Prostate gland (tissue), 2 donors: ENCODE measurements around the gene APCDD1L. TPM values are rescaled to one million over a fixed set of nuclear protein-coding genes. Genes with fewer than 3 reads are reported as not detected.

Experiments used
- DNase-seq: peaks from one replicate; pipeline ENCODE4 v3.0.0-alpha.2; 2019; ENCODE audit warnings: low spot score
- H3K27ac ChIP-seq, 2 donors: fragments of 200-600 bp; sonication (generic); 2 replicates each; pipeline ENCODE4 v1.5.1; 2017 to 2019
- H3K27me3 ChIP-seq: fragments of 200-600 bp; sonication (generic); replicated peaks from 2 replicates; pipeline ENCODE4 v1.5.1; 2019; ENCODE audit not compliant: insufficient read depth
- H3K36me3 ChIP-seq, 2 donors: fragments of 200-600 bp; sonication (generic); 1 replicate in 1 of 2; 2 replicates in 1 of 2; pipeline versions ENCODE4 v1.5.1 to v1.8.1; 2017 to 2019
- H3K4me1 ChIP-seq: fragments of 200-600 bp; sonication (generic); replicated peaks from 2 replicates; pipeline ENCODE4 v1.5.1; 2019
- H3K4me3 ChIP-seq, 2 donors: fragments of 200-600 bp; sonication (generic); 2 replicates each; pipeline ENCODE4 v1.5.1; 2017 to 2019
- H3K9me3 ChIP-seq: fragments of 200-600 bp; sonication (generic); 2 replicates; pipeline ENCODE4 v1.5.1; 2017
- POLR2A ChIP-seq: fragments of 450-650 bp; IDR thresholded peaks from one replicate; pipeline ENCODE4 v1.6.1; 2016; ENCODE audit warnings: antibody characterized with exemption, mild to moderate bottlenecking
- POLR2AphosphoS5 ChIP-seq: sonication (generic); formaldehyde crosslinking; IDR thresholded peaks from one replicate; pipeline ENCODE4 v1.6.1; 2017; ENCODE audit warnings: antibody characterized with exemption
- WGBS: methylation state at CpG from one replicate; pipeline ENCODE4 v1.1.5; 2018; 5-methylcytosine and 5-hydroxymethylcytosine counted together
- intact Hi-C: fragments of 100-400 bp; cut with DNase I; formaldehyde crosslinking; loops from one replicate; pipeline ENCODE4 v1.14.2; 2022
- total RNA-seq, 2 donors: library from RNA; depleted of rRNA; stranded (reverse); fragments of >200 nt; gene quantifications; one replicate each; pipeline ENCODE4 v1.1.0, GENCODE V29; 2016
- TF ChIP-seq, protein P1 (sequence below), 4 experiments: fragments of 200-600 bp in 2 of 4; fragments of 450-650 bp in 2 of 4; sonication (generic) in 2 of 4; IDR thresholded peaks; 1 replicate in 3 of 4; 2 replicates in 1 of 4; pipeline ENCODE4 v1.5.1; 2016 to 2019; ENCODE audit warnings: antibody characterized with exemption in 4 of 4, mild to moderate bottlenecking in 2 of 4, moderate library complexity in 2 of 4

APCDD1L gene
- total RNA-seq, 2 donors from 2014 or later, result 0.23 to 0.46 TPM

- no peak for TF ChIP-seq POLR2AphosphoS5
- TF ChIP-seq, protein P1, sequence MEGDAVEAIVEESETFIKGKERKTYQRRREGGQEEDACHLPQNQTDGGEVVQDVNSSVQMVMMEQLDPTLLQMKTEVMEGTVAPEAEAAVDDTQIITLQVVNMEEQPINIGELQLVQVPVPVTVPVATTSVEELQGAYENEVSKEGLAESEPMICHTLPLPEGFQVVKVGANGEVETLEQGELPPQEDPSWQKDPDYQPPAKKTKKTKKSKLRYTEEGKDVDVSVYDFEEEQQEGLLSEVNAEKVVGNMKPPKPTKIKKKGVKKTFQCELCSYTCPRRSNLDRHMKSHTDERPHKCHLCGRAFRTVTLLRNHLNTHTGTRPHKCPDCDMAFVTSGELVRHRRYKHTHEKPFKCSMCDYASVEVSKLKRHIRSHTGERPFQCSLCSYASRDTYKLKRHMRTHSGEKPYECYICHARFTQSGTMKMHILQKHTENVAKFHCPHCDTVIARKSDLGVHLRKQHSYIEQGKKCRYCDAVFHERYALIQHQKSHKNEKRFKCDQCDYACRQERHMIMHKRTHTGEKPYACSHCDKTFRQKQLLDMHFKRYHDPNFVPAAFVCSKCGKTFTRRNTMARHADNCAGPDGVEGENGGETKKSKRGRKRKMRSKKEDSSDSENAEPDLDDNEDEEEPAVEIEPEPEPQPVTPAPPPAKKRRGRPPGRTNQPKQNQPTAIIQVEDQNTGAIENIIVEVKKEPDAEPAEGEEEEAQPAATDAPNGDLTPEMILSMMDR (IDR thresholded peaks at IDR 0.05), result no peak
- no peak for TF ChIP-seq POLR2A
- H3K36me3 ChIP-seq, result no peaks in the 10 kb centered on the region
- no peak for DNase-seq
- WGBS, result 60% methylated on average over 1 of the region's 1 CpG
- H3K27me3 ChIP-seq, result no peaks in the 10 kb centered on the region
- H3K4me1 ChIP-seq, result no peaks in the 10 kb centered on the region
- no peak overlapping the region for H3K27ac ChIP-seq
- no peaks in the 10 kb centered on the region for H3K9me3 ChIP-seq
- H3K4me3 ChIP-seq, result no peak overlapping the region
- intact Hi-C loops, result no loop called here
Measured at GRCh38 chr20:58421497-58421850, 93.7 kb downstream of the APCDD1L start.

GRCh38 chr20:58420798-58421496 lies 94.3 kb downstream of the APCDD1L start:
- Histone ChIP-seq H3K4me1 (no peaks in the 10 kb centered on the region), H3K9me3 (no peaks in the 10 kb centered on the region), H3K36me3 (no peaks in the 10 kb centered on the region), H3K27ac (no peak overlapping the region), H3K27me3 (no peaks in the 10 kb centered on the region), H3K4me3 (no peak overlapping the region)
- no peak for DNase-seq
- WGBS, result 84% methylated on average over 5 of the region's 5 CpGs
- intact Hi-C loops, result no loop called here
- TF ChIP-seq POLR2AphosphoS5 (no peak), POLR2A (no peak)
- TF ChIP-seq, protein P1 (IDR thresholded peaks at IDR 0.05), result no peak

DNA sequence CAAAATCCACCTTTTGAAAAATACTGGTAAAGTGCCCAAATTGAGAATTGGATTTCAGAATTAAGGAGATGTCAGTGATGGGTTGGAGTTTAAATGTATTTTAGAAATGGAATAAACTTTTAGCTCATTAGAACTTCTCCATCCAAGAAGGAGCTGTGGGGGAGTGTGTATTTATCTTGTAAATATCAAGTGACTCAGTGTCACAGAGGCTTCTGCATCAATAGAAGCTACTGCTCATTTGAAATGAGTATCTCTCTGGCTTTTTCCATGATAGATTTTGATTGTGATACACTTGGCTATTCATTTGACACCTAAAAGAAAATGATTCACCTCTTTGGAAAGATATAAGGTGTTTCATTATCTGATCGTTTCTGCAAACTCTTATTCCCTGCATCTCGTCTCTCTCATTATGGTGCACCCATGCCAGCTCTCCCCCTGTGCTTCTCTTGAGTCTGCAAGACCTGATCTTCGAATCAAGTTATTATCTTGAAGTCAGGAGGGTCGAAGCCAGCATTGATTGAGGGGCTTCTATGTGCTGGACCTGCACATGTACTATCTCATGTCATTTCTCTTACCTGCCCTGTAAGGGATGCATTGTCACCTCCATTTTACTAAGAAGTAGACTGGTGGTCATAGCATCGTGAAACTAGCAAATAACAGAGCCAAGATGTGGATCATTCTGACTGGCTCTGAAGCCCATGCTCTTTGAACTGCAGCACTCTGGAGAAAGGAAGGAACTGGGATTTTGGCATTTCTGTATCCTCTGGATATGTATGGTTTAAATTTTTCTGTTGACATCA lies 96.0 kb downstream of the APCDD1L start:
- WGBS, result 67% methylated on average over 5 of the region's 5 CpGs
- H3K4me1 ChIP-seq, result no peaks in the 10 kb centered on the region
- intact Hi-C loops, result no loop called here

DNA sequence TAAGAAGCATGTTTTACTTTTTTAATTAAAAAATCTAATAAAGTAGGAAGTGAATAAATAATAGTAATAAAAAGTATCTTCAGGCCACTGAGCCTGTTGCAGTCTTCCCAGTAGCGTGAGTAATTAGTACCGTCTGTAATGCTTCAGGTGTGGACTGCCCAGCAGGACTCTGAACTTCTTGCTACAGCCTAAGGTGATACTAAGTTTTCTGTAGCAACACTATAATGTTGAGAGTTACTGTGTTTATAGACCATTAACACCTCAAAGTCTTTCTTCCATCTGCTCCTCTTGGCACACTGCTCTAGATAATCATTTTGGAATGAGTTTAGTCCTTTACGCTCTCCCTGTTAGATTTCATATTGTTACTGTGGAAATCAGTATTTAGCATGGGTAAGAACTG lies 97.8 kb downstream of the APCDD1L start:
- H3K27ac ChIP-seq, result no peak overlapping the region
- H3K27me3 ChIP-seq, result no peaks in the 10 kb centered on the region
- DNase-seq, result no peak
- no peak overlapping the region for H3K4me3 ChIP-seq
- no peaks in the 10 kb centered on the region for H3K4me1 ChIP-seq
- no peaks in the 10 kb centered on the region for H3K36me3 ChIP-seq
- intact Hi-C loops, result no loop called here
- TF ChIP-seq POLR2A, result no peak
- TF ChIP-seq POLR2AphosphoS5, result no peak
- TF ChIP-seq, protein P1 (IDR thresholded peaks at IDR 0.05), result no peak
- WGBS, result 95% methylated on average over 3 of the region's 3 CpGs
- H3K9me3 ChIP-seq, result no peaks in the 10 kb centered on the region

More for the DNA sequence above, 96.0 kb downstream of the APCDD1L start:
- no peak overlapping the region for H3K27ac ChIP-seq
- no peaks in the 10 kb centered on the region for H3K27me3 ChIP-seq
- TF ChIP-seq POLR2AphosphoS5 (no peak), POLR2A (no peak)
- TF ChIP-seq, protein P1 (IDR thresholded peaks at IDR 0.05), result no peak
- H3K36me3 ChIP-seq, result no peaks in the 10 kb centered on the region
- no peak for DNase-seq
- H3K9me3 ChIP-seq, result no peaks in the 10 kb centered on the region
- no peak overlapping the region for H3K4me3 ChIP-seq

DNA sequence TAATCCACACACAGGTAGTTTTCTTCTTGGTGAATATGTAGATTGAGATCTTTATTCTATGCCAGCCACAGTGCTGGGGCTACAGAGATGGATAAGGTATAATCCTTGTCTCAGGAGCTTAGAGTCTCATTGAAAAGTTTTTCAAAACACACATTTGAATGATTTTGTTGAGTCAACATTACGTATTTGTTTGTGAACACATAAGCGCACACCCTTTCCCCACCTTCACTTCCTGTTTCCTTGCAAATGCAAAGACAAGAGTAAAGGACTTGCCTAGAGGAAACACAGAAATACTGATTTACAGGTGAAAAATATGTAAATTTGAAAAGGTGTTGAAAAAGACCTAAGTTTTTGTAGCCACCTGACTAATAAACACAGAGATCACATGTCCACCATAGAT lies 98.4 kb downstream of the APCDD1L start:
- no peaks in the 10 kb centered on the region for H3K36me3 ChIP-seq

More for the DNA sequence above, 98.4 kb downstream of the APCDD1L start:
- DNase-seq, result no peak
- no peak overlapping the region for H3K4me3 ChIP-seq
- no peaks in the 10 kb centered on the region for H3K4me1 ChIP-seq
- H3K9me3 ChIP-seq, result no peaks in the 10 kb centered on the region
- no peaks in the 10 kb centered on the region for H3K27me3 ChIP-seq
- intact Hi-C loops, result no loop called here
- no peak for TF ChIP-seq POLR2AphosphoS5
- no peak overlapping the region for H3K27ac ChIP-seq
- 83% methylated on average over 2 of the region's 2 CpGs for WGBS
